H1 (cell line): Measurements from ENCODE around the gene ASIC2. TPM values are rescaled to one million over a fixed set of nuclear protein-coding genes. Genes with fewer than 3 reads are reported as not detected.

Source experiments
- CTCF ChIA-PET: fragments of 300-600 bp; sonication (Branson Sonifier 250); formaldehyde crosslinking; loops from one replicate; lab custom pipeline; 2021; ENCODE audit not compliant: partially characterized antibody; lab: Charles Lee
- POLR2A ChIA-PET: fragments of 300-600 bp; sonication (Branson Sonifier 250); formaldehyde crosslinking; loops from one replicate; lab custom pipeline; 2021; ENCODE audit warnings: inconsistent platforms; ENCODE audit not compliant: partially characterized antibody; lab: Charles Lee
- DNase-seq, 2 experiments: peaks; one replicate each; pipeline versions ENCODE4 v3.0.0 to v3.0.0-alpha.2; 2010 to 2022; ENCODE audit warnings: low spot score in 2 of 2, low read depth in 1 of 2, mixed read lengths in 1 of 2
- FAIRE-seq: peaks from 2 replicates; lab custom pipeline; 2011; peaks lifted over from hg19 to GRCh38; lab: Jason Lieb, UNC
- H2AFZ ChIP-seq: 2 replicates; pipeline ENCODE4 v1.8.1; 2012; ENCODE audit warnings: low read length, inconsistent platforms
- H2AK5ac ChIP-seq: 2 replicates; pipeline ENCODE4 v1.6.1; 2013; ENCODE audit warnings: low read depth, low read length
- H2BK120ac ChIP-seq: replicated peaks from 2 replicates; pipeline ENCODE3; 2013; ENCODE audit warnings: low read depth, low read length, inconsistent platforms
- H2BK12ac ChIP-seq: 2 replicates; pipeline ENCODE4 v1.6.1; 2013; ENCODE audit warnings: low read depth, low read length
- H2BK15ac ChIP-seq: 2 replicates; pipeline ENCODE4 v1.6.1; 2013; ENCODE audit warnings: low read length
- H2BK20ac ChIP-seq: 2 replicates; pipeline ENCODE4 v1.6.1; 2013; ENCODE audit warnings: low read length
- H2BK5ac ChIP-seq: 2 replicates; pipeline ENCODE4 v1.6.1; 2013; ENCODE audit warnings: low read depth, low read length
- H3K14ac ChIP-seq: 2 replicates; pipeline ENCODE4 v1.6.1; 2013; ENCODE audit warnings: inconsistent platforms; ENCODE audit not compliant: insufficient read length
- H3K18ac ChIP-seq: 2 replicates; pipeline ENCODE4 v1.6.1; 2013; ENCODE audit warnings: low read length; ENCODE audit errors: extremely low read depth
- H3K23ac ChIP-seq: 2 replicates; pipeline ENCODE4 v1.6.1; 2013; ENCODE audit warnings: inconsistent platforms; ENCODE audit not compliant: insufficient read length
- H3K23me2 ChIP-seq: 2 replicates; pipeline ENCODE4 v1.6.1; 2013; ENCODE audit warnings: low read depth, low read length
- H3K27ac ChIP-seq: 2 replicates; pipeline ENCODE4 v1.6.1; 2011; ENCODE audit warnings: low read depth, low read length, inconsistent platforms
- H3K27me3 ChIP-seq, 4 experiments: replicated peaks in 1 of 4; 1 replicate in 1 of 4; 2 replicates in 3 of 4; pipeline versions ENCODE4 v1.6.1 to v1.8.1; 2011 to 2013; ENCODE audit warnings: low read length in 3 of 4, mild to moderate bottlenecking in 3 of 4, inconsistent platforms in 2 of 4, mixed read lengths in 2 of 4, moderate library complexity in 1 of 4; ENCODE audit not compliant: control insufficient read depth in 3 of 4, insufficient read depth in 3 of 4; ENCODE audit errors: extremely low read depth in 1 of 4
- H3K36me3 ChIP-seq, 4 experiments: 2 replicates each; pipeline versions ENCODE4 v1.6.1 to v1.8.1; 2011 to 2013; ENCODE audit warnings: mild to moderate bottlenecking in 4 of 4, low read length in 3 of 4, moderate library complexity in 2 of 4, control low read depth in 1 of 4, inconsistent platforms in 1 of 4; ENCODE audit not compliant: insufficient read depth in 4 of 4, control insufficient read depth in 2 of 4
- H3K4ac ChIP-seq: replicated peaks from 2 replicates; pipeline ENCODE3; 2013; ENCODE audit warnings: low read length, low read depth, mixed read lengths, inconsistent platforms; ENCODE audit not compliant: insufficient read length
- H3K4me1 ChIP-seq, 4 experiments: replicated peaks in 1 of 4; 1 replicate in 1 of 4; 2 replicates in 3 of 4; pipeline versions ENCODE4 v1.6.1 to v1.8.1; 2011 to 2013; ENCODE audit warnings: low read length in 3 of 4, inconsistent platforms in 2 of 4, mixed read lengths in 1 of 4; ENCODE audit not compliant: insufficient read depth in 4 of 4, control insufficient read depth in 3 of 4
- H3K4me2 ChIP-seq, 2 experiments: 2 replicates each; pipeline versions ENCODE4 v1.6.1 to v1.8.1; 2011 to 2013; ENCODE audit warnings: low read depth in 2 of 2, low read length in 2 of 2, control low read depth in 1 of 2, inconsistent platforms in 1 of 2, mild to moderate bottlenecking in 1 of 2; ENCODE audit not compliant: insufficient read depth in 1 of 2
- H3K4me3 ChIP-seq, 4 experiments: fragments of 200-600, 300-600 bp in 1 of 4; sonication (generic), shearing (Covaris generic), sonication (Bioruptor Twin) in 1 of 4; 2 replicates each; pipeline versions ENCODE4 v1.5.1 to v1.8.1; 2011 to 2016; ENCODE audit warnings: low read length in 4 of 4, low read depth in 3 of 4, control low read depth in 2 of 4, inconsistent platforms in 2 of 4, mild to moderate bottlenecking in 2 of 4, mixed read lengths in 1 of 4, moderate library complexity in 1 of 4; ENCODE audit not compliant: insufficient read depth in 2 of 4; ENCODE audit errors: extremely low read depth in 1 of 4
- H3K56ac ChIP-seq: replicated peaks from 2 replicates; pipeline ENCODE3; 2013; ENCODE audit warnings: low read depth, mild to moderate bottlenecking, mixed read lengths, low read length, inconsistent platforms; ENCODE audit not compliant: insufficient read length
- H3K79me1 ChIP-seq: 2 replicates; pipeline ENCODE4 v1.6.1; 2013; ENCODE audit warnings: low read depth, low read length, control low read depth
- H3K79me2 ChIP-seq, 2 experiments: 2 replicates each; pipeline versions ENCODE4 v1.6.1 to v1.8.1; 2012 to 2013; ENCODE audit warnings: low read length in 2 of 2, mild to moderate bottlenecking in 2 of 2, inconsistent platforms in 1 of 2; ENCODE audit not compliant: insufficient read depth in 2 of 2, control insufficient read depth in 1 of 2
- H3K9ac ChIP-seq, 4 experiments: replicated peaks in 1 of 4; 1 replicate in 1 of 4; 2 replicates in 3 of 4; pipeline versions ENCODE4 v1.6.1 to v1.8.1; 2011 to 2013; ENCODE audit warnings: low read depth in 3 of 4, low read length in 3 of 4, control low read depth in 2 of 4, mild to moderate bottlenecking in 2 of 4, moderate library complexity in 2 of 4, inconsistent platforms in 1 of 4; ENCODE audit errors: extremely low read depth in 1 of 4
- H3K9me3 ChIP-seq, 2 experiments: 2 replicates each; pipeline versions ENCODE4 v1.6.1 to v1.8.1; 2012 to 2013; ENCODE audit warnings: mild to moderate bottlenecking in 2 of 2, moderate library complexity in 2 of 2, control low read depth in 1 of 2, inconsistent platforms in 1 of 2, low read depth in 1 of 2, low read length in 1 of 2, mixed read lengths in 1 of 2; ENCODE audit not compliant: insufficient read depth in 2 of 2
- H4K20me1 ChIP-seq, 2 experiments: replicated peaks in 1 of 2; 2 replicates each; pipeline versions ENCODE3 to v1.8.1; 2011 to 2013; ENCODE audit warnings: inconsistent platforms in 2 of 2, low read length in 2 of 2, mild to moderate bottlenecking in 1 of 2; ENCODE audit not compliant: insufficient read depth in 2 of 2, control insufficient read depth in 1 of 2
- H4K5ac ChIP-seq: 2 replicates; pipeline ENCODE4 v1.6.1; 2013; ENCODE audit warnings: low read length, low read depth, mixed read lengths, inconsistent platforms; ENCODE audit not compliant: insufficient read length
- H4K8ac ChIP-seq: 2 replicates; pipeline ENCODE4 v1.8.0; 2013; ENCODE audit warnings: mild to moderate bottlenecking, moderate library complexity, low read length, inconsistent platforms; ENCODE audit not compliant: insufficient read depth; ENCODE audit errors: extremely low read depth
- H4K91ac ChIP-seq: replicated peaks from 2 replicates; pipeline ENCODE3; 2013; ENCODE audit warnings: low read length, mixed read lengths, inconsistent platforms; ENCODE audit not compliant: insufficient read length
- BRCA1 ChIP-seq: IDR thresholded peaks from 2 replicates; pipeline ENCODE4 v1.6.1; 2012; ENCODE audit warnings: low read depth, low read length, improper control_type of control experiment
- GTF2F1 ChIP-seq: IDR thresholded peaks from 2 replicates; pipeline ENCODE4 v1.6.1; 2012; ENCODE audit warnings: low read depth, low read length, improper control_type of control experiment, borderline replicate concordance
- KDM4A ChIP-seq: IDR thresholded peaks from one replicate; pipeline ENCODE4 v1.7.1; 2012; ENCODE audit warnings: low read depth, mild to moderate bottlenecking, moderate library complexity, low read length, inconsistent platforms; ENCODE audit not compliant: severe bottlenecking
- MAFK ChIP-seq: IDR thresholded peaks from 2 replicates; pipeline ENCODE4 v1.6.1; 2012; ENCODE audit warnings: low read depth, mild to moderate bottlenecking, improper control_type of control experiment, low read length
- RXRA ChIP-seq: IDR thresholded peaks from 2 replicates; pipeline ENCODE4 v1.6.1; 2011; ENCODE audit warnings: low read depth, mild to moderate bottlenecking, low read length, moderate library complexity; ENCODE audit not compliant: insufficient read depth
- SAP30 ChIP-seq: fragments of 300-600 bp; sonication (generic); IDR thresholded peaks from 2 replicates; pipeline ENCODE4 v1.7.1; 2012; ENCODE audit warnings: low read length, moderate library complexity, mild to moderate bottlenecking, inconsistent platforms; ENCODE audit not compliant: insufficient read depth, insufficient replicate concordance
- SP2 ChIP-seq: IDR thresholded peaks from 2 replicates; pipeline ENCODE4 v1.6.1; 2012; ENCODE audit warnings: mild to moderate bottlenecking, low read length, inconsistent platforms
- TCF12 ChIP-seq: IDR thresholded peaks from 2 replicates; pipeline ENCODE4 v1.6.1; 2011; ENCODE audit warnings: low read depth, mild to moderate bottlenecking, low read length
- ZNF274 ChIP-seq: IDR thresholded peaks from 2 replicates; pipeline ENCODE4 v1.7.0; 2012; ENCODE audit warnings: low read length, borderline replicate concordance; ENCODE audit errors: extremely low read depth
- WGBS, 2 experiments: shearing (Covaris generic) in 1 of 2; methylation state at CpG; one replicate each; pipeline versions ENCODE4 v1.1.6 to v1.1.7; 2013 to 2015; ENCODE audit warnings: low lambda C conversion rate in 2 of 2, mixed read lengths in 2 of 2, inconsistent platforms in 1 of 2, low coverage in 1 of 2, missing lambda C conversion rate in 1 of 2; ENCODE audit not compliant: insufficient replicate concordance in 2 of 2, insufficient coverage in 1 of 2, insufficient read length in 1 of 2; ENCODE audit errors: extremely low coverage in 1 of 2, missing lambda C conversion rate in 1 of 2; 5-methylcytosine and 5-hydroxymethylcytosine counted together
- polyA plus RNA-seq, 7 experiments: library from polyadenylated mRNA; depleted of rRNA in 3 of 7; stranded (reverse) in 5 of 7; unstranded in 2 of 7; fragments of >200 nt in 5 of 7; fragments of 200-250 nt in 2 of 7; gene quantifications; 1 replicate in 5 of 7; 2 replicates in 1 of 7; 4 replicates in 1 of 7; pipeline versions ENCODE4 v1.2.1 to v1.2.3, GENCODE V29; 2011 to 2013; ENCODE audit warnings: missing spikeins in 2 of 7, mixed read lengths in 2 of 7
- total RNA-seq: library from RNA; stranded (reverse); fragmentation: NEBNext Ultra II Directional; extraction: Animal tissue kit (Norgen Biotek cat#: 25700); gene quantifications from 2 replicates; pipeline ENCODE4 v1.2.1, GENCODE V29; 2021
- TF ChIP-seq, protein P1 (sequence below): IDR thresholded peaks from 2 replicates; pipeline ENCODE4 v1.6.1; 2012; ENCODE audit warnings: low read length, inconsistent platforms
- TF ChIP-seq, protein P2 (sequence below): IDR thresholded peaks from 2 replicates; pipeline ENCODE4 v1.6.1; 2012; ENCODE audit warnings: inconsistent platforms

Gene ASIC2
- total and polyA plus RNA-seq, 2 of the 8 experiments (the other 6 are each of a cell fraction or from before 2014, with no cell fraction given), result 0.86 to 1.2 TPM

DNA sequence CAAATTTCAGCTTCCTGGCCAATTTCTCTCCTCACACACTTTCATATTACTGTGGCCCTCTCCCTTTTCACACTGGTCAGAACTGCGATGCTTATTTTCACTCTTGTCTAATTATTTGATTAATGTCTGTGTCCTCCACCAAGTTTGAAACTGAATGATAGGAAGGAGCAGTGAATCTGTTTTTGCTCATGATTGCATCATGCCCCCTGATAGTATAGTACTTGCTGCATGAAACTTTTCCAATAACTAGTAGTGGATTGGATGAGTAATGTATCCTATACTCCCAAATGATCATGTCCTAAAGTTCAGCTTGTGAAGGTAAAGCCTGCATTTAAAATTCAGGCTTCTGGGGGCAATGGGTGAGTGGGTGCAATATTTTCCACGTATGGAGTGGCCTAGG, 121.2 kb downstream of the ASIC2 start:
- no peaks in the 10 kb centered on the region for H3K79me1 ChIP-seq
- no peak overlapping the region for H3K4me3 ChIP-seq
- TF ChIP-seq TCF12 (no peak), BRCA1 (no peak), KDM4A (no peak), SAP30 (no peak), MAFK (no peak), SP2 (no peak), ZNF274 (no peak), GTF2F1 (no peak), RXRA (no peak)
- TF ChIP-seq, protein P1, sequence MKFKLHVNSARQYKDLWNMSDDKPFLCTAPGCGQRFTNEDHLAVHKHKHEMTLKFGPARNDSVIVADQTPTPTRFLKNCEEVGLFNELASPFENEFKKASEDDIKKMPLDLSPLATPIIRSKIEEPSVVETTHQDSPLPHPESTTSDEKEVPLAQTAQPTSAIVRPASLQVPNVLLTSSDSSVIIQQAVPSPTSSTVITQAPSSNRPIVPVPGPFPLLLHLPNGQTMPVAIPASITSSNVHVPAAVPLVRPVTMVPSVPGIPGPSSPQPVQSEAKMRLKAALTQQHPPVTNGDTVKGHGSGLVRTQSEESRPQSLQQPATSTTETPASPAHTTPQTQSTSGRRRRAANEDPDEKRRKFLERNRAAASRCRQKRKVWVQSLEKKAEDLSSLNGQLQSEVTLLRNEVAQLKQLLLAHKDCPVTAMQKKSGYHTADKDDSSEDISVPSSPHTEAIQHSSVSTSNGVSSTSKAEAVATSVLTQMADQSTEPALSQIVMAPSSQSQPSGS, result no peak
- TF ChIP-seq, protein P2, sequence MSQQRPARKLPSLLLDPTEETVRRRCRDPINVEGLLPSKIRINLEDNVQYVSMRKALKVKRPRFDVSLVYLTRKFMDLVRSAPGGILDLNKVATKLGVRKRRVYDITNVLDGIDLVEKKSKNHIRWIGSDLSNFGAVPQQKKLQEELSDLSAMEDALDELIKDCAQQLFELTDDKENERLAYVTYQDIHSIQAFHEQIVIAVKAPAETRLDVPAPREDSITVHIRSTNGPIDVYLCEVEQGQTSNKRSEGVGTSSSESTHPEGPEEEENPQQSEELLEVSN, result no peak
- TF ChIP-seq, all 59 proteins: peak for 0
- no peak overlapping the region for H2BK15ac ChIP-seq
- no peak overlapping the region for H2BK12ac ChIP-seq
- 75% methylated on average over 2 of the region's 2 CpGs; no CpG with 5 or more reads in 1 of the 2 experiments for WGBS, 2 experiments
- H4K20me1 ChIP-seq, result no peaks in the 10 kb centered on the region
- H3K23ac ChIP-seq, result no peak overlapping the region
- H3K18ac ChIP-seq, result no peak overlapping the region
- H3K4me1 ChIP-seq, result no peaks in the 10 kb centered on the region
- no peak overlapping the region for H3K4ac ChIP-seq
- H3K79me2 ChIP-seq, result no peaks in the 10 kb centered on the region
- no peak overlapping the region for H2AFZ ChIP-seq
- H3K27ac ChIP-seq, result no peak overlapping the region
- no peak overlapping the region for H4K5ac ChIP-seq
- no peak overlapping the region for H2BK20ac ChIP-seq
- H3K23me2 ChIP-seq, result peaks cover 3% of the 10 kb centered on the region; the same call in 1 of the 2 replicates
- H4K8ac ChIP-seq, result no peak overlapping the region
- H3K27me3 ChIP-seq, result peaks cover 0 to 3% (median 1%) of the 10 kb centered on the region in 4 experiments; a peak in 2 of 7 replicates
- no peak overlapping the region for H2AK5ac ChIP-seq
- CTCF ChIA-PET, result interaction anchor here (0.9 to 1.4 kb wide), 2 partner anchors 10 to 123 kb away, joined by 3 read pairs; no protein-coding TSS in a partner anchor
- H3K9me3 ChIP-seq, result no peaks in the 10 kb centered on the region
- H2BK120ac ChIP-seq, result no peak overlapping the region
- FAIRE-seq (no peak), DNase-seq (no peak)
- no peak overlapping the region for H4K91ac ChIP-seq
- no peak overlapping the region for H3K56ac ChIP-seq
- H3K9ac ChIP-seq, result no peak overlapping the region
- no peak overlapping the region for H3K4me2 ChIP-seq
- POLR2A ChIA-PET, result no interaction called here
- H3K36me3 ChIP-seq, result no peaks in the 10 kb centered on the region; a peak in 1 of 8 replicates
- no peak overlapping the region for H3K14ac ChIP-seq
- no peak overlapping the region for H2BK5ac ChIP-seq
